Trophoblast cell (in vitro differentiated cells and primary cell): Measurements from ENCODE around the gene ARHGEF26.

Source experiments
- DNase-seq, 2 donors: peaks; one replicate each; pipeline ENCODE4 v3.0.0-alpha.2; 2016
- H2AFZ ChIP-seq: 2 replicates; pipeline ENCODE4 v1.6.1; 2013; ENCODE audit warnings: low read length, moderate library complexity, mild to moderate bottlenecking; ENCODE audit not compliant: insufficient read depth, poor library complexity
- H2AK5ac ChIP-seq: 2 replicates; pipeline ENCODE4 v1.6.1; 2013; ENCODE audit warnings: mild to moderate bottlenecking, low read length
- H2BK120ac ChIP-seq: 2 replicates; pipeline ENCODE4 v1.6.1; 2013; ENCODE audit warnings: low read length, mild to moderate bottlenecking, moderate library complexity; ENCODE audit not compliant: insufficient read depth, poor library complexity
- H2BK12ac ChIP-seq: 2 replicates; pipeline ENCODE4 v1.6.1; 2013; ENCODE audit warnings: mild to moderate bottlenecking, low read length, moderate library complexity
- H2BK5ac ChIP-seq: 2 replicates; pipeline ENCODE4 v1.6.1; 2013; ENCODE audit warnings: low read length, low read depth, moderate library complexity, mild to moderate bottlenecking; ENCODE audit not compliant: poor library complexity
- H3K14ac ChIP-seq: 2 replicates; pipeline ENCODE4 v1.6.1; 2013; ENCODE audit warnings: mild to moderate bottlenecking, low read length
- H3K18ac ChIP-seq: 2 replicates; pipeline ENCODE4 v1.6.1; 2013; ENCODE audit warnings: mild to moderate bottlenecking, low read length
- H3K23ac ChIP-seq: 2 replicates; pipeline ENCODE4 v1.6.1; 2013; ENCODE audit warnings: low read length
- H3K27ac ChIP-seq: 2 replicates; pipeline ENCODE4 v1.5.1; 2013; ENCODE audit warnings: low read depth, mild to moderate bottlenecking, inconsistent platforms, low read length, moderate library complexity
- H3K27me3 ChIP-seq: 2 replicates; pipeline ENCODE4 v1.6.1; 2013; ENCODE audit warnings: inconsistent platforms, mild to moderate bottlenecking, low read length, moderate library complexity; ENCODE audit not compliant: insufficient read depth
- H3K36me3 ChIP-seq, 2 experiments: 1 replicate in 1 of 2; 2 replicates in 1 of 2; pipeline ENCODE4 v1.6.1; 2013; ENCODE audit warnings: low read length in 2 of 2, mild to moderate bottlenecking in 2 of 2, moderate library complexity in 1 of 2; ENCODE audit not compliant: insufficient read depth in 2 of 2, control insufficient read depth in 1 of 2
- H3K4ac ChIP-seq: 2 replicates; pipeline ENCODE4 v1.6.1; 2013; ENCODE audit warnings: low read depth, mild to moderate bottlenecking, low read length, moderate library complexity
- H3K4me1 ChIP-seq, 2 experiments: 1 replicate in 1 of 2; 2 replicates in 1 of 2; pipeline ENCODE4 v1.6.1; 2013; ENCODE audit warnings: low read length in 2 of 2, mild to moderate bottlenecking in 2 of 2, moderate library complexity in 1 of 2; ENCODE audit not compliant: insufficient read depth in 2 of 2, control insufficient read depth in 1 of 2
- H3K4me2 ChIP-seq: 2 replicates; pipeline ENCODE4 v1.6.1; 2013; ENCODE audit warnings: inconsistent platforms, mild to moderate bottlenecking, low read length, moderate library complexity
- H3K4me3 ChIP-seq: 2 replicates; pipeline ENCODE4 v1.5.1; 2013; ENCODE audit warnings: mild to moderate bottlenecking, low read depth, low read length, inconsistent platforms
- H3K79me1 ChIP-seq: one replicate; pipeline ENCODE4 v1.6.1; 2013; ENCODE audit warnings: low read length
- H3K79me2 ChIP-seq: 2 replicates; pipeline ENCODE4 v1.6.1; 2013; ENCODE audit warnings: low read length, mild to moderate bottlenecking; ENCODE audit not compliant: control insufficient read depth, insufficient read depth, poor library complexity
- H3K9ac ChIP-seq: 2 replicates; pipeline ENCODE4 v1.6.1; 2013; ENCODE audit warnings: mild to moderate bottlenecking, low read length
- H3K9me3 ChIP-seq: 2 replicates; pipeline ENCODE4 v1.6.1; 2013; ENCODE audit warnings: low read depth, mild to moderate bottlenecking, control low read depth, inconsistent platforms, low read length; ENCODE audit not compliant: insufficient read depth
- H4K12ac ChIP-seq: 2 replicates; pipeline ENCODE4 v1.6.1; 2013; ENCODE audit warnings: low read depth, mild to moderate bottlenecking, low read length, moderate library complexity
- H4K8ac ChIP-seq: 2 replicates; pipeline ENCODE4 v1.6.1; 2013; ENCODE audit warnings: low read depth, mild to moderate bottlenecking, low read length, moderate library complexity
- H4K91ac ChIP-seq: one replicate; pipeline ENCODE4 v1.6.1; 2013; ENCODE audit warnings: low read depth, mild to moderate bottlenecking, low read length, moderate library complexity
- WGBS: extraction: QIAGEN DNeasy Blood & Tissue Kit; methylation state at CpG from one replicate; pipeline ENCODE4 v1.1.7; 2013; ENCODE audit warnings: missing lambda C conversion rate; ENCODE audit not compliant: insufficient read length, insufficient coverage; ENCODE audit errors: extremely low coverage; 5-methylcytosine and 5-hydroxymethylcytosine counted together

ARHGEF26 gene

DNA sequence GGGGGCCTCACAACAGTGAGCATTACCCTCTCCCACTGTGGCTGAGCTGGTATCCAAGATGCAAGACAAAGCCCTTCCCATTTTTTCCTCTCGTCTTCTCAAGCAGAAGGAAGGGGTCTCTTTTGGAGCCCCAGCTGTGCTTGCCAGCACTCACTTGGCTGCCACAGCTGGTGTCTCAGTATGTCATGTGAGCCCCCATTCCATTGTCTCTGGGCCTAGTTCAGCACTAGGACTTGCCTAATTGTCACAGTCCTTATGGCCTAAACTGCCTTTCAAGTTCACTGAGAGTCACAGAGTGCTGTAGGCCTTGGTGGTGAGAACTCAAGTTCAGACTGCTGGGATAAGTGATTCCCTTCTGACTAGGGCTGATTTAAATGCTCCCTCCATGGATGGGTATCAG, 89.8 kb downstream of the ARHGEF26 start:
- no peak overlapping the region for H4K8ac ChIP-seq
- H3K79me2 ChIP-seq = no peaks in the 10 kb centered on the region
- no peak overlapping the region for H3K4me3 ChIP-seq
- no peak overlapping the region for H3K9ac ChIP-seq
- H3K4me1 ChIP-seq = no peaks in the 10 kb centered on the region
- no peaks in the 10 kb centered on the region for H3K79me1 ChIP-seq
- H3K27me3 ChIP-seq = no peaks in the 10 kb centered on the region
- H3K27ac ChIP-seq = no peak overlapping the region
- no peak overlapping the region for H2BK120ac ChIP-seq
- H3K9me3 ChIP-seq = peaks cover 1% of the 10 kb centered on the region
- no peak overlapping the region for H3K14ac ChIP-seq
- WGBS = no CpG with 5 or more reads among the region's 1 CpG
- H2BK5ac ChIP-seq = no peak overlapping the region
- H2AK5ac ChIP-seq = no peak overlapping the region
- no peaks in the 10 kb centered on the region for H3K36me3 ChIP-seq
- H4K12ac ChIP-seq = no peak overlapping the region
- H3K18ac ChIP-seq = no peak overlapping the region
- H3K4ac ChIP-seq = no peak overlapping the region
- no peak overlapping the region for H3K4me2 ChIP-seq
- DNase-seq = no peak
- no peak overlapping the region for H2AFZ ChIP-seq
- no peak overlapping the region for H4K91ac ChIP-seq
- no peak overlapping the region for H3K23ac ChIP-seq
- H2BK12ac ChIP-seq = no peak overlapping the region

DNA sequence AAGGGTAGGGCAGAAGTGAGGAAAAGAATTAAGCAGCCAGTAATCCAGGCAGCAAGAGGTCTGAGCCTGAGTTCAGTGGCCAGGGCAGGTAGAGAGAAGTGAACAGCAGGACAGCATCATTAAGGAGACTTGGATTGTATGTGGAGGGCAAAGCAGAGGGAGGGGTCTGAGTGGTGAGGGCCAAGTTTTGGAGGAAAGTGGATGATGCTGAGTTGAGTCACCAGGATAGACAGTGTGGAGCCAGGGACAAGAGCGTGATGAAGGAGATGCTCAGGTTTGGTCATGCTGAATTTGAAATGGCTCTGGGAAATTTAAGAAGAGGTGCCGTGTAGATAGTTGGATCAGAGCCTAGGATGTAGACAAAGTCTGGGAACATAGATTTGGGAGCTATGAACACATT, 93.1 kb downstream of the ARHGEF26 start:
- no peak for DNase-seq
- no CpG with 5 or more reads among the region's 2 CpGs for WGBS
- Histone ChIP-seq H3K4me2 (no peak overlapping the region), H3K4me1 (peaks cover 0 to 2% of the 10 kb centered on the region in 2 experiments), H3K79me2 (no peaks in the 10 kb centered on the region), H3K27ac (no peak overlapping the region), H3K9ac (no peak overlapping the region), H3K4me3 (no peak overlapping the region), H3K9me3 (peaks cover 1% of the 10 kb centered on the region), H4K91ac (no peak overlapping the region), H4K8ac (no peak overlapping the region), H3K18ac (no peak overlapping the region), H4K12ac (no peak overlapping the region), H3K27me3 (no peaks in the 10 kb centered on the region), H2BK12ac (no peak overlapping the region), H2BK5ac (no peak overlapping the region), H2AK5ac (no peak overlapping the region), H3K36me3 (no peaks in the 10 kb centered on the region), H2BK120ac (no peak overlapping the region), H3K23ac (no peak overlapping the region), H2AFZ (no peak overlapping the region), H3K4ac (no peak overlapping the region), H3K79me1 (peaks cover 2% of the 10 kb centered on the region), H3K14ac (no peak overlapping the region)

GRCh38 chr3:154217671-154218070, 96.5 kb downstream of the ARHGEF26 start:
- Histone ChIP-seq H2BK120ac (no peak overlapping the region), H3K79me1 (peaks cover 4% of the 10 kb centered on the region), H3K36me3 (peaks cover 0 to 2% of the 10 kb centered on the region in 2 experiments), H3K18ac (no peak overlapping the region), H3K23ac (no peak overlapping the region), H3K4me2 (no peak overlapping the region), H3K27ac (no peak overlapping the region), H3K4me1 (peaks cover 2 to 7% of the 10 kb centered on the region in 2 experiments), H2AK5ac (no peak overlapping the region), H4K91ac (no peak overlapping the region), H2BK5ac (no peak overlapping the region), H3K9me3 (no peaks in the 10 kb centered on the region), H3K79me2 (no peaks in the 10 kb centered on the region), H4K12ac (no peak overlapping the region), H3K4ac (no peak overlapping the region), H3K9ac (no peak overlapping the region), H3K27me3 (no peaks in the 10 kb centered on the region), H3K14ac (no peak overlapping the region), H4K8ac (no peak overlapping the region), H2BK12ac (no peak overlapping the region), H2AFZ (no peak overlapping the region), H3K4me3 (no peak overlapping the region)
- DNase-seq = no peak
- no CpG with 5 or more reads among the region's 6 CpGs for WGBS

- H4K91ac ChIP-seq = no peak overlapping the region
- no peak overlapping the region for H3K9ac ChIP-seq
- no peak overlapping the region for H2AFZ ChIP-seq
- peaks cover 0 to 2% of the 10 kb centered on the region in 2 experiments for H3K36me3 ChIP-seq
- H3K4ac ChIP-seq = no peak overlapping the region
- no peak overlapping the region for H2BK120ac ChIP-seq
- H2BK5ac ChIP-seq = no peak overlapping the region
- H3K79me1 ChIP-seq = peaks cover 4% of the 10 kb centered on the region
- no peak overlapping the region for H3K27ac ChIP-seq
- H3K14ac ChIP-seq = no peak overlapping the region
- no peak overlapping the region for H3K4me2 ChIP-seq
- no peaks in the 10 kb centered on the region for H3K27me3 ChIP-seq
- no peak overlapping the region for H4K12ac ChIP-seq
- H3K4me1 ChIP-seq = peaks cover 2 to 7% of the 10 kb centered on the region in 2 experiments
- no peak overlapping the region for H3K23ac ChIP-seq
- no peak for DNase-seq
- H3K9me3 ChIP-seq = no peaks in the 10 kb centered on the region
- no CpG with 5 or more reads among the region's 1 CpG for WGBS
- no peaks in the 10 kb centered on the region for H3K79me2 ChIP-seq
- no peak overlapping the region for H3K4me3 ChIP-seq
- no peak overlapping the region for H3K18ac ChIP-seq
- no peak overlapping the region for H2BK12ac ChIP-seq
- no peak overlapping the region for H4K8ac ChIP-seq
- no peak overlapping the region for H2AK5ac ChIP-seq
Measured at GRCh38 chr3:154218728-154219127, 97.5 kb downstream of the ARHGEF26 start.
